GM23338 (cell line): ENCODE results near the gene RNF11.

Experiments used
- EZH2 ChIP-seq: fragments of 200-600 bp; sonication (generic); IDR thresholded peaks from one replicate; pipeline ENCODE4 v1.8.0; 2017; ENCODE audit warnings: antibody characterized with exemption, mild to moderate bottlenecking, low read depth; ENCODE audit not compliant: unreplicated experiment
- EZH2phosphoT487 ChIP-seq: fragments of 200-600 bp; sonication (generic); IDR thresholded peaks from one replicate; pipeline ENCODE4 v1.8.1; 2018; ENCODE audit warnings: antibody characterized with exemption; ENCODE audit not compliant: unreplicated experiment
- JUNB ChIP-seq: IDR thresholded peaks from one replicate; pipeline ENCODE4 v1.6.1; 2016; ENCODE audit warnings: antibody characterized with exemption; ENCODE audit not compliant: unreplicated experiment
- POLR2AphosphoS5 ChIP-seq: IDR thresholded peaks from 2 replicates; pipeline ENCODE4 v1.6.1; 2016; ENCODE audit warnings: antibody characterized with exemption, low read depth
- TF ChIP-seq, protein P1 (sequence below), 2 experiments: fragments of 200-600 bp in 1 of 2; sonication (generic) in 1 of 2; conservative IDR thresholded peaks; 2 replicates each; pipeline versions ENCODE4 v1.5.1 to v1.6.1; 2016 to 2017; ENCODE audit warnings: antibody characterized with exemption in 2 of 2, low read depth in 2 of 2, mild to moderate bottlenecking in 2 of 2, moderate library complexity in 1 of 2

DNA sequence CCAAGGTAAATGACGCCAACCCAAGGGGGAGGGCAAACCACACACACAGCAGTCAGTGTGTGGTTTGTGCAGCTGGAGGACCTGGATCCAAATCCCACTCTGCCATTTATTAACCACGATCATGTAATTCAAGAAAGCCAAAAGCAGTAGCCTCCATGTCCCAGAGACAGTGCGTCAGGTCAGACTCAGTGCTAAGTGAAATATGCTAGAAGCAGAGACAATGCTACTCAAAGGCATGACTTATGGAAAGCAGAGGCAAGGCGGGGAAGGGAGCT is 80.7 kb downstream of the RNF11 start:
- TF ChIP-seq, protein P1, sequence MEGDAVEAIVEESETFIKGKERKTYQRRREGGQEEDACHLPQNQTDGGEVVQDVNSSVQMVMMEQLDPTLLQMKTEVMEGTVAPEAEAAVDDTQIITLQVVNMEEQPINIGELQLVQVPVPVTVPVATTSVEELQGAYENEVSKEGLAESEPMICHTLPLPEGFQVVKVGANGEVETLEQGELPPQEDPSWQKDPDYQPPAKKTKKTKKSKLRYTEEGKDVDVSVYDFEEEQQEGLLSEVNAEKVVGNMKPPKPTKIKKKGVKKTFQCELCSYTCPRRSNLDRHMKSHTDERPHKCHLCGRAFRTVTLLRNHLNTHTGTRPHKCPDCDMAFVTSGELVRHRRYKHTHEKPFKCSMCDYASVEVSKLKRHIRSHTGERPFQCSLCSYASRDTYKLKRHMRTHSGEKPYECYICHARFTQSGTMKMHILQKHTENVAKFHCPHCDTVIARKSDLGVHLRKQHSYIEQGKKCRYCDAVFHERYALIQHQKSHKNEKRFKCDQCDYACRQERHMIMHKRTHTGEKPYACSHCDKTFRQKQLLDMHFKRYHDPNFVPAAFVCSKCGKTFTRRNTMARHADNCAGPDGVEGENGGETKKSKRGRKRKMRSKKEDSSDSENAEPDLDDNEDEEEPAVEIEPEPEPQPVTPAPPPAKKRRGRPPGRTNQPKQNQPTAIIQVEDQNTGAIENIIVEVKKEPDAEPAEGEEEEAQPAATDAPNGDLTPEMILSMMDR (conservative IDR thresholded peaks at IDR 0.05; ENCODE audit: low read depth in 2 of 2): no peak
- TF ChIP-seq POLR2AphosphoS5: no peak
- TF ChIP-seq EZH2: no peak
- TF ChIP-seq EZH2phosphoT487: no peak
- TF ChIP-seq JUNB: no peak
